GM19468 (cell line): ENCODE measurements around the gene FRMD4A.

ENCODE experiments used
- ATAC-seq: cut with Tn5 transposase; IDR thresholded peaks from one replicate; pipeline ENCODE4 v1.9.1; 2021; ENCODE audit warnings: mild to moderate bottlenecking, moderate library complexity, moderate number of reproducible peaks; ENCODE audit not compliant: unreplicated experiment; ENCODE audit errors: extremely low read depth

FRMD4A gene

GRCh38 chr10:14296065-14296709 is 34.5 kb downstream of the FRMD4A start:
- no peak for ATAC-seq

GRCh38 chr10:14294347-14295059 is 36.2 kb downstream of the FRMD4A start:
- ATAC-seq: no peak

DNA sequence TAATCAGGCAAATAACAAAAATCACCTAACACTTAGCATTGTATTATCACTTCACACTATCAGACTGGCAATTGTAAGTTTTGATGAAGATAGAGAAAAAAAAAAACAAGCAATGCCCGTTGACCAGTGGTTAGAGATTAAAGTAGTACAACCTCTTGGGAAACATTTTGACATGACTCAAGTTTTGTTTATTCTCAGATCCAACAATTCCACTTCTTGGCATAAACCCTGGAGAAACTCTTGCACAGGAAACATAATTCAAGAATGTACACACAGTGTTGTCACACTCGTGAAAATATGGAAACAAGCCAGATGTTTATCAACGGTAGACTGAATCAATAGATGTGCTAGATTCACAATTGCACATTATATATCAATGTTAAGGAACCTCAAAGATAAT is 37.2 kb downstream of the FRMD4A start:
- ATAC-seq: no peak

DNA sequence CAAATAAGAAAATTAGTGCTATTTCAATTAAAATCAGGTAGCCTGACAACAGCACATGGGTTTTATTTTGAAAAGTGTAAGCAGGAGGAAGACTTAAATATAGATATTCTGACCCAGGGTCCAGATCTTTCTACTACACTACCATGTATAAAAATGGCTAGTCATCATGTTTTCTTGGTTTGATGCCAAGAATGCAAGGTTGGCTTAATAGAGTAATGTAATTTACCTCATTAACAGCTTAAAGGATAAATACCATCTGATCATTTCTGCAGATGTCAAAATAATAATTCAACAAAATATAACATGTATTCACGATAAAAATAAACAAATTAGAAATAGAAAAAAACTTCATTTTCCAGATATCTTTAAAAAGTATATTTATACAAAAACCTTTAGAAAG is 39.4 kb downstream of the FRMD4A start:
- ATAC-seq: no peak

DNA sequence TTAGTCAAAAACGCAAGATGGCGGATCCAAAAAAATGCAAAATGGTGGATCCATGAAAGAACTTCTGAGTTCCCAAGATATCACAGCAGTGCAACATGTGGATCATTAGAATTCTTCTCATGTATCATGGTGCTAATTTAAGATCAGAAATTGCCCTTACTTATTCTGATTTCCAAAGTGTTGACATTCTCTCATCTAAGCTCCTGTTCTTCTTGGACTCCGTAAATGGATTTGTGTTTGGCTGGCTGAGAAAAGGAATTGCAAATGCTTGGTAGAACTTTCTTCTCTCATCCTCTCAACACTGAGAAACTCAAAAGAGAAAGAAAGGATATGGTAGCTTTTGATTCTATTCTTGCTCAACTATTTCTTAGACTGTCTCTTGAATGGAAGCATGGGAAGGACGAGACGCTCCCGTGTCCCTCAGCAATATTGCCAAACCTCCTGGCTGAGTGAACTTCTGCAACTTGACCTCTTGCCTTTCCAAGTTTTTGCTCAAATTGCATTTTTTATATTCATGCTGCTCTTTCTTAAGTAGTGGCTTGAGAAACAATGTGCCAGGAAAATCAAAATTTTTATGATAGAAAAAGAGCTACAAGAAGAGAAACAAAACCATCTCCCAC is 44.7 kb downstream of the FRMD4A start:
- no peak for ATAC-seq

- ATAC-seq: no peak
Observed at GRCh38 chr10:14282276-14282675, 48.4 kb downstream of the FRMD4A start.

- no peak for ATAC-seq
Observed at GRCh38 chr10:14278533-14278932, 52.2 kb downstream of the FRMD4A start.

- no peak for ATAC-seq
Observed at GRCh38 chr10:14276210-14276609, 54.5 kb downstream of the FRMD4A start.

DNA sequence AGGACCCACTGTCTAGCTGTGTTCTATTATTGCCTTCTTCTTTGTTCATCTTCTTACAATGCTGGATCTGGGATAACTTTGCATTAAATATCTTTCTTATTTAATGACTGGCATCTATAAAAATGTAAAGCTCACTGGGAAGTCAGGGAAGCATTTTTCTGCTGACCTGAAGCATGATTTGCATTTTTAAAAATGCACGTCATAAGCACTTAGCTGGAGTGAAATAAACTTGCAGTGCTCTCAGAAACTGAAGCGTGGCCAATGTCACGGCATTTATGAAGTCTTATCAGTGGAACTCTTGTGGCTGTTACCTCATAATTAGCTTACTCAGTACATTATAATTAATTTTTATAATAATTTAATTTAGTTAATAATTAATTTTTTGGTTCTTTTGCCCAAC is 59.1 kb downstream of the FRMD4A start:
- ATAC-seq: no peak

DNA sequence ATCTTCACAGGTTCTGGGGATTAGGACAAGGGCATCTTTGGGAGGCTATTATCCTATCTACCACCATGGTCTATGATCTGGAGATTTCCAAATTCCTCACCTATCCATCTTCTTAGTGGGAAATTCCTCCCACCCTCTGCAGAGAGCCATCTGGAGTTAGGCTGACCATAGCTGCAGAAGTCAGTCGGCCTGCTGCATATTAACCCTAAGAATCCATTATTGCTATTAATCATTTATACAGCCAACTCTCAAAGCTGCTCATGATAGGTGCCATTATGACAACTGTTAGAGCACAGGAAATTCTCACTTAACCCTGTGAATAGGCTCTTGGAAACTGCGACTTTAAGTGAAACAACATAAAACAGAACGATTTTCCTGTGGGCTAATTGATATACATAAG is 60.4 kb downstream of the FRMD4A start:
- no peak for ATAC-seq

- ATAC-seq: no peak
Observed at GRCh38 chr10:14265709-14266108, 65.0 kb downstream of the FRMD4A start.

DNA sequence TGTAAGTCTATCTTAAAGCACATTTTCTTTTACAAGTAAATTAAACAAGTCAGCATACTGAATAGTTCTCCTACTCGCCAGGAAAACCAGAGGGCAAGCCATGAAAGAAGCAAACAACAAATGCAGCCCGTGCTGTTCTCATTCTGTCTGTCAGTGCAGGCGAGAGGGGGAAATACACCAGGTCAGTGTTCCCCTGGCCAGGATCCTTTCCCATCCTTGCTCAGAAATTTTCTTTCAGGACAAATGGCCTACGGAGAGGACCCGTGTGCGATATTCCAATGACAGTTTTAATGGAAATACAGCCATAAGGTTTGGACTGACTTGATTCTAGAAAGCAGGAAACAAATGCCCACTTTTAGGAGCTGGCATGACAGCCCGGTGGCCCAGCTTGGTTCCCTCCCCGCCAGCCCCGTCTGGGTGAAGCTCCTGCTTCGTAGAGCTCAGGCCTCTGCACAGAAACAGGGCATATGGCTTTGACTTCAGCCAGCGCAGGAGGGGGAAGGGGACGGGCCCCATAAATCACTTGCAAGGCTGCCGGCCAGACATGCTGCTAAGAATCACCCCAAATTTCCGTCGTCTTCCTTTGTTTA is 67.8 kb downstream of the FRMD4A start:
- ATAC-seq: no peak

- ATAC-seq: no peak
Observed at GRCh38 chr10:14261336-14261735, 69.4 kb downstream of the FRMD4A start.

DNA sequence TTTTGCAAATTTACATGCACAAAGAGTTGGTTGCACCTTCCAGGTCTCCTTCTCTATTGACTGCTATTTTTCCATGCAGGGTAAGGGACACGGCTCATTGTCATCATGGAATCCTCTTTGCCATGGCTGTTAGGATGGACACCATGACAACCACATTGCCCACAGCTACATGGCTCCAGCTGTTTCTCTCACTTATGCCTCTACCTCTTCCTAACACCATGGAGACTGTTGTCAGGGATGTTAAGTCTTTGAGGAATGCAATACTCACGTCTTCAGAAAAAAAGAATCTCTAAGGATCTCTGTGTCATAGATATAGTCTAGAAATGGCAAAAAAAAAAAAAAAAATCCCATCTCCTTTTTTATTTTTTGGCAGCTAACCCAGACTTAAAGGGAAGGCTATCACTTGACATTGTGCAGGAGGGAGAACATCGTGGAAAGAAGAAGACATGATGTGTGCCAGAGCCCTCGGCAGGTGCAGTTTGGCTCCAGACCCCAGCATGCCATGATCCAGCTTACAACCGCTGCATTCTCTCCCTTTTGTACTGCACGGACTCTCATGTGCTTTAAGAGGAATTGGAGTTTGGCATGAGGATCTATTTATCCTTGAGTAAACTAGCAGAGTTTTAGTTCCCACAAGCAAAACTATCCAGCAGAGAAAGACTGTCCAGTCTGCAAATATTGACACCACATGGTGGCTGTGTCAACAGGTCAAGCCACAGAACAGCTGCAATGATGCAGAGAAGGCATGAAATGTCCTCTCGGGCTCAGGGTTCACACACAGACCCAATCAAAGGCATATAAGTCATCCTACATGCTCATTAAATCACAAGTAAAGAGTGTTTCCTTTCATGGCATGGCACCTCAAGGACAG is 70.8 kb downstream of the FRMD4A start:
- ATAC-seq: no peak

GRCh38 chr10:14254368-14254767 is 76.4 kb downstream of the FRMD4A start:
- ATAC-seq: no peak

DNA sequence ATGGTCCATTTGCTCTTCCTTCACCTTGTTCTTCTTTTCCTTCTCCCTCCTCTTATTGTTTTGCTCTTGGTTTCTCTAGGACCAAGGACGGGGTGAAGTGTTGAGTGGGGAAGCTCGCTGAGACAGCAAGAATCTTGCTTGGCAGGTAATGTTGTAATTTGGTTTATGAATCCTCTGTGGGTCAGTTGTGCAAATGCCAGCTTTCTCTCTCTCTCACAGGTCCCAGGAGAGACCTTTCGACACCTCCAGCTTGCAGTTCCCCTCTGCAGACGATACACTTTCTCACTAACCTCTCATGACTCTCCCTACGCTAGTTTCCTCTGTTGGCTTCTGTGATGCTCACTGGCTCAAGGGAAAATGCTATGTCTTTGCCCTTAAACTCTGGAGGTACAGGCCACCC is 77.0 kb downstream of the FRMD4A start:
- no peak for ATAC-seq

DNA sequence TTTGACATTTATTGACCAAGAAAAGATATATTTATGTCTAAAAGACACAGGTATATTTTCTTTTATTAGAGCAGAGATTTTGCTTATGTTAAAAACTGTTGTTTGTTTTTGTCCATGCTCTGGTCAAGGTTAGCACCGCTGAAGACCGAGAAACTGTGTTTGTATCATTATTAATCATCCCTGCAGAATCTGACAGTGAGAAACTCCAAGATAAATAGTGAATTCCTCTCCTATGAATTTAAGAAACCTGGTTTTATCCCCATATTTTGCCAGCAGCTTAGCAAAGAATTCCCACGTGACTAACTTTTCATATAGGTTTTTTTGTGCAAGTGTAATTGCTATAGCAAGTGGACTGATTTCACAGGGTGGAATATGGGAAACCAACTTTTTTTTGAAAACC is 77.6 kb downstream of the FRMD4A start:
- ATAC-seq: no peak

DNA sequence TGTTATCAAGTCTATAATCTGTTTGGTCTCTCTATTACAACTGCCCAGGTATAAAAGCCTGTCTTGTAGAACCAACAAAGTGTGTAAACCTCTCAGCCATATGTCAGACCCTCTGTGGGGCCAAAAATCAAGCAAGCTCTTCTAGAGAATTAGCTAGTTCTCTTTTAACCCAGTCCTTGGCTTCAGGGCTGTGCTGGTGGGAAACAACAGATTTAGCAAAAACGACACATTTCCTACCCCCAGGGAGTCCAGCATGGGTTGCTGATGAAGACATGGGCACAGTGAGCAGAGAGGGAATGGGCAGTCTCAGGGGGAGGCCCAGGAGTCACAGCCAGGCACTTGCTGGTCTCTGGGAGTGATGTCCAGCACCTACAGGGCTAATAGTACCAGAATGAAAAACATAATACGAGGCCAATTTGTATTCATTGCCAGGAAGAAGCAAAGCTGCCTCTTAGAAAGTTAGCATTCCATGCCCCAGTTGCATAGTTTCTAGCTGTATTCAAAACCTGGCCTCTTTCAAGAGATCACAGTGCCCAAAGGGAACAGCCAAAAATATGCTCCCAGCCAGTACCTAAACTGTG is 80.1 kb downstream of the FRMD4A start:
- no peak for ATAC-seq

GRCh38 chr10:14247377-14248116 is 83.2 kb downstream of the FRMD4A start:
- ATAC-seq: no peak
